ENCODE measurements around the gene SEC14L5. TPM values are rescaled to one million over a fixed set of nuclear protein-coding genes. Genes with fewer than 3 reads are reported as not detected.

Gene SEC14L5
- total RNA-seq, 2 donors from 2014 or later: 0.22 to 0.33 TPM

DNA sequence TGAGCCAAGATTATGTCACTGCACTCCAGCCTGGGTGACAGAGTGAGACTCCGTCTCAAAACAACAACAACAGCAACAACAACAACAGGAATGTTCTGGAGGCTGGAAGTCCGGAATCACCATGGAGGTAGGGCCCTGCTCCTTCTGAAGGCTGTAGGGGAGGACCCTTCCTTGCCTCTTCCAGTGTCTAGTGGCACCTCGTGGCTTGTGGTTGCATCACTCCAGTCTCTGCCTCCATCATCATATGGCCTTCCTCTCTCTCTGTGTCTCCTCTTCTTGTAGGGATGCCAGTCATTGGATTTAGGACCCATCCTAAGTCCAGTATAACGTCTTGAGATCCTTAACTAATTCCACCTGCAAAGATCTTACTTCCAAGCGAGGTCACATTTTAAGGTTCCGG lies 61.6 kb downstream of the SEC14L5 start:
- peaks cover 73% of the 10 kb centered on the region for H3K27me3 Mint-ChIP-seq (ENCODE audit: insufficient read depth)
- no peaks in the 10 kb centered on the region for H3K36me3 ChIP-seq (ENCODE audit: control insufficient read depth, insufficient read depth, low read length)
- peaks cover 1% of the 10 kb centered on the region for H3K9me3 Mint-ChIP-seq
- peaks cover 2% of the 10 kb centered on the region for H3K36me3 Mint-ChIP-seq (ENCODE audit: low read depth)
- no peak overlapping the region for H3K9ac ChIP-seq (ENCODE audit: extremely low read depth, low read length, poor library complexity, severe bottlenecking)
- H3K4me1 Mint-ChIP-seq: no peaks in the 10 kb centered on the region
- no peak for DNase-seq
- H3K4me1 ChIP-seq (ENCODE audit: control insufficient read depth, insufficient read depth, low read length): no peaks in the 10 kb centered on the region
- no peak overlapping the region for H3K4me3 ChIP-seq (ENCODE audit: low read length)
- H3K4me3 Mint-ChIP-seq: no peak overlapping the region
- no peak overlapping the region for H3K27ac Mint-ChIP-seq
- H3K27me3 ChIP-seq (ENCODE audit: control insufficient read depth, insufficient read depth, low read length, poor library complexity, severe bottlenecking): peaks cover 38% of the 10 kb centered on the region
- 88 to 100% methylated on average over 3 to 6 of the region's 6 CpGs for WGBS, 2 experiments (ENCODE audit: insufficient coverage in 1 of 2, insufficient read length in 1 of 2)
- H3K9me3 ChIP-seq (ENCODE audit: control insufficient read depth, low read length): no peaks in the 10 kb centered on the region
- TF ChIP-seq, protein P1, sequence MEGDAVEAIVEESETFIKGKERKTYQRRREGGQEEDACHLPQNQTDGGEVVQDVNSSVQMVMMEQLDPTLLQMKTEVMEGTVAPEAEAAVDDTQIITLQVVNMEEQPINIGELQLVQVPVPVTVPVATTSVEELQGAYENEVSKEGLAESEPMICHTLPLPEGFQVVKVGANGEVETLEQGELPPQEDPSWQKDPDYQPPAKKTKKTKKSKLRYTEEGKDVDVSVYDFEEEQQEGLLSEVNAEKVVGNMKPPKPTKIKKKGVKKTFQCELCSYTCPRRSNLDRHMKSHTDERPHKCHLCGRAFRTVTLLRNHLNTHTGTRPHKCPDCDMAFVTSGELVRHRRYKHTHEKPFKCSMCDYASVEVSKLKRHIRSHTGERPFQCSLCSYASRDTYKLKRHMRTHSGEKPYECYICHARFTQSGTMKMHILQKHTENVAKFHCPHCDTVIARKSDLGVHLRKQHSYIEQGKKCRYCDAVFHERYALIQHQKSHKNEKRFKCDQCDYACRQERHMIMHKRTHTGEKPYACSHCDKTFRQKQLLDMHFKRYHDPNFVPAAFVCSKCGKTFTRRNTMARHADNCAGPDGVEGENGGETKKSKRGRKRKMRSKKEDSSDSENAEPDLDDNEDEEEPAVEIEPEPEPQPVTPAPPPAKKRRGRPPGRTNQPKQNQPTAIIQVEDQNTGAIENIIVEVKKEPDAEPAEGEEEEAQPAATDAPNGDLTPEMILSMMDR (conservative IDR thresholded peaks at IDR 0.05): no peak
- no peak overlapping the region for H3K27ac ChIP-seq (ENCODE audit: low read depth, low read length)

DNA sequence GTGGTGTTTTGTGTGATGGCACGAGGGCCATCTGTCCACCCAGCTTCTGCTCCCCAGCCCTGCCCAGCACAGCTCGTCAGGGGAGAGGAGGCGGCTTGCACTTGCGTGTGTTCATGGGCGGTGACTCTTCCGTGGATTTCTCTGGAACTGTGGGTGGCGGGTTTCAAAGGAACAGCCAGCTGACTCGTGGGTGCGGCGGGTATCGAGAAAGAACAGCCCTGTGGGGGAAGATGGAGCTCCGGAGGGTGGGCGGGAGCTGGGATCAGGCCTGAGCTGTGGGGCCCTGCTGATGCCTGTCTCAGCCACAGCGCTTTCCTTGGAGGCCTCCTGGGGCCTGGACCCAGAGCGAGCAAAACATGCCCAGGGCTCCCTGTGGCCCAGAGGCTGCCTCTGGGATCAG lies 62.4 kb downstream of the SEC14L5 start:
- Mint-ChIP-seq H3K4me1 (no peaks in the 10 kb centered on the region), H3K9me3 (no peaks in the 10 kb centered on the region), H3K36me3 (ENCODE audit: low read depth) (peaks cover 2% of the 10 kb centered on the region), H3K27me3 (ENCODE audit: insufficient read depth) (peaks cover 66% of the 10 kb centered on the region), H3K4me3 (no peak overlapping the region), H3K27ac (peak overlapping the region; percentile 19)
- no peak for DNase-seq
- H3K9ac ChIP-seq (ENCODE audit: extremely low read depth, low read length, poor library complexity, severe bottlenecking): no peak overlapping the region
- H3K4me3 ChIP-seq (ENCODE audit: low read length): no peak overlapping the region
- no peak overlapping the region for H3K27ac ChIP-seq (ENCODE audit: low read depth, low read length)
- H3K27me3 ChIP-seq (ENCODE audit: control insufficient read depth, insufficient read depth, low read length, poor library complexity, severe bottlenecking): peaks cover 31% of the 10 kb centered on the region
- TF ChIP-seq, protein P1 (conservative IDR thresholded peaks at IDR 0.05): no peak
- no peaks in the 10 kb centered on the region for H3K4me1 ChIP-seq (ENCODE audit: control insufficient read depth, insufficient read depth, low read length)
- 75 to 81% methylated on average over 6 to 15 of the region's 15 CpGs for WGBS, 2 experiments (ENCODE audit: insufficient coverage in 1 of 2, insufficient read length in 1 of 2)
- H3K36me3 ChIP-seq (ENCODE audit: control insufficient read depth, insufficient read depth, low read length): no peaks in the 10 kb centered on the region
- no peaks in the 10 kb centered on the region for H3K9me3 ChIP-seq (ENCODE audit: control insufficient read depth, low read length)

DNA sequence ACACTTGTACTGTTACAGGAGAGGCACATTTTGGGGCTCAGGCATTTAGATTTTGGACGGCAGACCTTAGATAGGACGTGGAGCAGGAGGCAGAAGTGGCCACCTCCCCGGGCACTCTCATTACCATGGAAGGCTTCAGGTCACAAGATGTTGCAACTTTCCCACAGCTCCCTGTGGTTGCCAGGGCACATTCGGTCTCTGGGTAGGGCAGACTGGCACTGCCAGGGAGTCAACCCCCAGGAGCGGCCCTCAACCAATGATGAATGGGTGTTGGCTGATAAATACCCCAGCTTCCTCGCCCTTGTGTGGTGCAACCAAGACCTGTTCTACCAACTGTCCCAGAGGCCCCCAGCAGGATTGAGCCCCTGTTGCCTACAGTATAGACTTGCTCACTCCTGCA lies 64.4 kb downstream of the SEC14L5 start:
- peaks cover 14% of the 10 kb centered on the region for H3K27me3 ChIP-seq (ENCODE audit: control insufficient read depth, insufficient read depth, low read length, poor library complexity, severe bottlenecking)
- no peaks in the 10 kb centered on the region for H3K4me1 ChIP-seq (ENCODE audit: control insufficient read depth, insufficient read depth, low read length)
- 88 to 96% methylated on average over 4 to 6 of the region's 6 CpGs for WGBS, 2 experiments (ENCODE audit: insufficient coverage in 1 of 2, insufficient read length in 1 of 2)
- H3K27me3 Mint-ChIP-seq (ENCODE audit: insufficient read depth): peaks cover 46% of the 10 kb centered on the region
- no peaks in the 10 kb centered on the region for H3K9me3 Mint-ChIP-seq
- H3K36me3 ChIP-seq (ENCODE audit: control insufficient read depth, insufficient read depth, low read length): no peaks in the 10 kb centered on the region
- DNase-seq: no peak
- TF ChIP-seq, protein P1 (conservative IDR thresholded peaks at IDR 0.05): no peak
- no peak overlapping the region for H3K27ac ChIP-seq (ENCODE audit: low read depth, low read length)
- H3K9me3 ChIP-seq (ENCODE audit: control insufficient read depth, low read length): no peaks in the 10 kb centered on the region
- H3K4me3 Mint-ChIP-seq: no peak overlapping the region
- H3K4me3 ChIP-seq (ENCODE audit: low read length): no peak overlapping the region
- no peaks in the 10 kb centered on the region for H3K4me1 Mint-ChIP-seq
- H3K36me3 Mint-ChIP-seq (ENCODE audit: low read depth): peaks cover 2% of the 10 kb centered on the region
- no peak overlapping the region for H3K27ac Mint-ChIP-seq
- no peak overlapping the region for H3K9ac ChIP-seq (ENCODE audit: extremely low read depth, low read length, poor library complexity, severe bottlenecking)
